K562 (cell line): ENCODE results near the gene UQCRC2. TPM values are rescaled to one million over a fixed set of nuclear protein-coding genes. Genes with fewer than 3 reads are reported as not detected.

Experiments
- CBFB ChIP-seq: sonication (generic); formaldehyde crosslinking; IDR thresholded peaks from 2 replicates; pipeline ENCODE4 v1.4.0; 2020; ENCODE audit warnings: mild to moderate bottlenecking, missing genetic modification reagents
- CREB3L1 ChIP-seq: fragments of 450-650 bp; IDR thresholded peaks from 2 replicates; pipeline ENCODE4 v1.6.1; 2014; ENCODE audit warnings: low read depth, mild to moderate bottlenecking, moderate library complexity, borderline replicate concordance
- E2F3 ChIP-seq: fragments of 250-450 bp; sonication (Bioruptor Pico); IDR thresholded peaks from 2 replicates; pipeline ENCODE4 v1.4.0; 2020; ENCODE audit warnings: mild to moderate bottlenecking
- ESRRA ChIP-seq: fragments of 450-650 bp; IDR thresholded peaks from 2 replicates; pipeline ENCODE4 v1.6.1; 2014; ENCODE audit warnings: low read depth, mild to moderate bottlenecking, moderate library complexity, borderline replicate concordance
- KLF10 ChIP-seq: fragments of 250-450 bp; sonication (Bioruptor Pico); IDR thresholded peaks from 2 replicates; pipeline ENCODE4 v1.6.1; 2021; ENCODE audit warnings: matching md5 sums
- MCM5 ChIP-seq: fragments of 450-650 bp; IDR thresholded peaks from 2 replicates; pipeline ENCODE4 v1.6.1; 2016; ENCODE audit warnings: low read depth
- NFYB ChIP-seq: IDR thresholded peaks from 2 replicates; pipeline ENCODE4 v1.6.1; 2011; ENCODE audit warnings: mild to moderate bottlenecking, moderate library complexity; ENCODE audit not compliant: insufficient read length; ENCODE audit errors: extremely low read depth
- PCBP1 ChIP-seq: fragments of 200-400 bp; formaldehyde crosslinking; IDR thresholded peaks from 2 replicates; pipeline ENCODE4 v1.6.1; 2018; ENCODE audit warnings: mild to moderate bottlenecking, low read depth, low read length; ENCODE audit not compliant: poor library complexity, severe bottlenecking
- PML ChIP-seq: IDR thresholded peaks from 2 replicates; pipeline ENCODE4 v1.6.1; 2012; ENCODE audit warnings: low read length, inconsistent platforms
- RNF219 ChIP-seq: fragments of 250-450 bp; sonication (Bioruptor Pico); IDR thresholded peaks from 2 replicates; pipeline ENCODE4 v1.5.0; 2022; ENCODE audit warnings: mild to moderate bottlenecking
- SRF ChIP-seq, 2 experiments: fragments of 250-450, 450-650 bp in 1 of 2; sonication (Bioruptor Pico) in 1 of 2; sonication (generic) in 1 of 2; formaldehyde crosslinking; IDR thresholded peaks; 2 replicates each; pipeline versions ENCODE4 v1.5.0 to v1.5.1; 2020 to 2022; ENCODE audit warnings: mild to moderate bottlenecking in 1 of 2, missing genetic modification reagents in 1 of 2
- ZBTB11 ChIP-seq, 3 experiments: fragments of 200-800 bp in 1 of 3; fragments of 250-450 bp in 1 of 3; fragments of 450-650 bp in 1 of 3; sonication (Bioruptor Pico) in 1 of 3; sonication (Bioruptor generic) in 1 of 3; formaldehyde crosslinking in 1 of 3; IDR thresholded peaks; 2 replicates each; pipeline versions ENCODE4 v1.6.1 to v1.8.0; 2016 to 2022; ENCODE audit warnings: mild to moderate bottlenecking in 2 of 3, missing genetic modification characterization in 2 of 3, missing compliant biosample characterization in 1 of 3, moderate library complexity in 1 of 3
- ZFP1 ChIP-seq: fragments of 450-650 bp; formaldehyde crosslinking; IDR thresholded peaks from 2 replicates; pipeline ENCODE4 v1.4.0; 2020; ENCODE audit warnings: mild to moderate bottlenecking, mixed read lengths
- ZNF224 ChIP-seq: sonication (generic); formaldehyde crosslinking; IDR thresholded peaks from 2 replicates; pipeline ENCODE4 v1.8.0; 2022; ENCODE audit warnings: mild to moderate bottlenecking, missing genetic modification reagents
- ZNF280A ChIP-seq: fragments of 450-650 bp; IDR thresholded peaks from 2 replicates; pipeline ENCODE4 v1.6.1; 2018; ENCODE audit warnings: mild to moderate bottlenecking, low read depth; ENCODE audit not compliant: partially characterized antibody
- ZNF57 ChIP-seq: fragments of 450-650 bp; formaldehyde crosslinking; IDR thresholded peaks from 2 replicates; pipeline ENCODE4 v1.4.0; 2020; ENCODE audit warnings: mild to moderate bottlenecking, moderate library complexity
- polyA plus RNA-seq, 8 experiments: library from polyadenylated mRNA; depleted of rRNA in 4 of 8; stranded (reverse) in 5 of 8; unstranded in 3 of 8; fragments of >200 nt; fragmentation: Nextera tagmentation in 2 of 8; fragmentation: Illumina TruSeq in 1 of 8; extraction: Ambion mirVana in 2 of 8; extraction: Trizol in 1 of 8; gene quantifications; 2 replicates each; pipeline versions ENCODE4 v1.2.1 to v1.2.3, GENCODE V29; 2011 to 2014; ENCODE audit warnings: inconsistent platforms in 1 of 8, missing spikeins in 1 of 8
- total RNA-seq, 7 experiments: library from RNA; depleted of rRNA in 6 of 7; stranded (reverse); fragments of >200 nt in 6 of 7; fragmentation: Illumina TruSeq in 2 of 7; extraction: Trizol in 2 of 7; gene quantifications; 2 replicates each; pipeline versions ENCODE4 v1.2.1 to v1.2.3, GENCODE V29; 2011 to 2021; ENCODE audit warnings: low replicate concordance in 1 of 7

UQCRC2 gene
- total and polyA plus RNA-seq, 9 of the 15 experiments (the other 6 are each of a cell fraction or from before 2014, with no cell fraction given) = 177 to 516 (median 319) TPM

- TF ChIP-seq RNF219 (CRISPR knock-in tag) (no peak), PML (peak; percentile 87), MCM5 (no peak), E2F3 (CRISPR knock-in tag) (no peak), ZNF57 (CRISPR knock-in tag) (0 out of 2 replicates have a peak, but pooled peaks have one; percentile 24), SRF (CRISPR knock-in tag; IDR thresholded peaks at IDR 0.05) (peak in 1 of 2 experiments; percentile 52; a peak in 1 of 4 replicates), CBFB (CRISPR knock-in tag) (no peak), CREB3L1 (peak; percentile 96), ZFP1 (CRISPR knock-in tag) (no peak), ESRRA (peak; percentile 98; the same call in 1 of the 2 replicates), PCBP1 (no peak), ZNF280A (no peak), ZNF224 (CRISPR knock-in tag) (no peak), KLF10 (CRISPR knock-in tag) (0 out of 2 replicates have a peak, but pooled peaks have one; percentile 52), ZBTB11 (CRISPR knock-in tag; IDR thresholded peaks at IDR 0.05) (0 out of 6 replicates have a peak, but pooled peaks of 1 of the 3 experiments have one; percentile 44), NFYB (peak; percentile 61)
Measured at GRCh38 chr16:21952793-21953540, at the start of gene UQCRC2 (continued).
